ENCODE measurements around the gene IFT74.

- no peak for TF ChIP-seq YY1 (IDR thresholded peaks at IDR 0.05; ENCODE audit: low read depth, low read length)
- no peak for TF ChIP-seq IRF3 (IDR thresholded peaks at IDR 0.05)
- no peak for TF ChIP-seq CTCF (IDR thresholded peaks at IDR 0.05 in 2 of 3, conservative IDR thresholded peaks at IDR 0.05 in 1 of 3; ENCODE audit: control insufficient read depth in 2 of 3, extremely low read depth in 1 of 3, insufficient read depth in 1 of 3, low read depth in 3 of 3, low read length in 3 of 3)
- TF ChIP-seq ATF3 (IDR thresholded peaks at IDR 0.05; ENCODE audit: borderline replicate concordance, extremely low read depth, low read depth, low read length), result no peak
- no peak for TF ChIP-seq SMC3 (IDR thresholded peaks at IDR 0.05; ENCODE audit: borderline replicate concordance, low read length)
- no peak for TF ChIP-seq SP1 (IDR thresholded peaks at IDR 0.05; ENCODE audit: low read depth, low read length)
- no peak for TF ChIP-seq NFXL1 (IDR thresholded peaks at IDR 0.05; ENCODE audit: borderline replicate concordance)
- no peak for TF ChIP-seq PAX8 (IDR thresholded peaks at IDR 0.05)
Observed at GRCh38 chr9:26913138-26913668, 43.0 kb upstream of the IFT74 start.

Measured in GM12878 (cell line).